ENCODE results near the gene BCOR.

BCOR gene

DNA sequence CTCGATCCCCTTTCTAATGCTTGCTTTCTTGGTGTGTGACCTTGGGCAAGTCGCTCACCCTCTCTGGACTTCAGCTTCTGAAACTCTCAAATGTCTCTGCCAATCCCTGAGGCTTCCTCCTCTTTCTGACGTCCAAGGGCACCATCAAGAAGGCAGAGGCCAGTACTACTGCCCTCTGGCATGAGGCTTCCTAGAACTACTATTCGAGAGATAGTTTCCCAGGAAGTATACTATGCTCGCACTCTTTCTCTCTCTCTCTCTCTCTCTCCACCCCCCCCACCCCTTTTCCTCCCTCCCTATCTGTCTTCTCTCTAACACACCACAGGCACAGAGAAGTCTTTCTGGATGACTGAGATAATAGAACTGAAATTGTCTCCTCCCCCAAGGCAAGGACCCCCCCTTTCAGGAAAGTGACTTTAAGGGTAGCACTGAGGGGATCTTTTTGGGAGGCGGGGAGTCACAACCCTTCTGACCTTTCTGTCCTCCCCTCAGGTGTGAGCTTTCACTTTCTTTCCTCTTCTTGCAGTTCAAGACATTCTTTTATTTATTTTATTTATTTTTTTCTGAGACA, 20.0 kb upstream of the BCOR start:
- intact Hi-C loops (cut with DNase I) = no loop called here
- DNase-seq = no peak

- DNase-seq = peak in 1 of 10 donors; percentile 23
- intact Hi-C loops (cut with DNase I) = no loop called here
These were observed 19.2 kb upstream of the BCOR start for GRCh38 chrX:40116925-40117324.

- intact Hi-C loops (cut with DNase I) = no loop called here
- peak in 1 of 10 donors; percentile 2 for DNase-seq
These were observed 15.2 kb upstream of the BCOR start for GRCh38 chrX:40112996-40113395.

DNA sequence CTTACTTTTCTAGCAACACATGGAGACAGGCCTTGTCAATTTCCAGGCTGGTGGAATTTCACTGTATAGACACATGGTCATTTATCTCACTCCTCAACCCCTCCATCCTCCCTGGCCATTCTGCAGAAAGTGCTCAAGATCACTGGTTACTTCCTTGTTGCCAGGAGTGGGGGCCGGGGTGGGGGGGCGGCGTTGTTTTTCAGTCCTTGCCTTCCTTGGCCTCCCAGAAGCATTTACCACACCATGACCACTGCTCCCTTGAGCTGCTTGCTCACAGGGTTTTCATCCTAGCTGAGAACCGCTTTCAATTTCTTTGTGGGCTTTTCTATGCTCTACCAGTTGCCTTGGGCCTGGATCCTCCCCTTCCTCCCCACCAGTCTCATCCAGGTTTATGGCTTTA, 14.1 kb upstream of the BCOR start:
- DNase-seq = peak in 1 of 10 donors; percentile 1
- intact Hi-C loops (cut with DNase I) = no loop called here

DNA sequence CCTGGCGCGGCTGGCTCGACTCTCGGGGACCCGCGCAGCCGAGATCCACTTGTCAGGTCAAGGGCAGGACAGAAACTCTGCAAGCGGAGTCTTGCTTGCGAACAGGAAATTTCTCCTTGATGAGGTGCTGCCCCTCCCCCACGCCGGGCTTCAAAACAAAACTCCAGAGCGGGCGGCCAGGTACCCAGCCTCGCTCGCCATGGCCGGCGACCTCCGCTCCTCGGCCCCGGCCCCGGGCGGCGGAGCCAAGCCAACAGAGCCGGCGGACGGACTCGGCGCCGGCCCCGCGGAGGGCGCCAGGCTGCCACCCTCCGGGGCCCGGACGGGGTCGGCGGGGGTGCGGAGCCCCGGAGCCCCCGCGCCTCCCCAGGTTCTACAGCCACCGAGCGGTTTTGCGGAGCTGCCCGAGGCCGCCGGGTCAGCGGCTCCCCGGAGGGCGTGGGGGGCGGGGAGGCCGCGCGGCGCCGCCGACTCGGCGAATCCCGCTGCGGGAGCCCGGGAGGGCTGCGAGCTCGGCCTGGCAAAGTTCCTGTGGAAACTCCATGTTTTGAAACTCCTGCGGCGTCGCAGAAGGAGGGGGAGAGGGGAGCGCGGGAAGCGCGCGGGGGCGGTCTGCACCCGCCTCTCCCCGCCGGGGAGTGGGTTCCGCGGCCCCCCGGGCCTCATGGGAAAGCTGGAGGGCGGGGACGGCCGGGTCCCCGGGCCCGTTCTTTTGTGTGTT, 11.7 kb upstream of the BCOR start:
- intact Hi-C loops (cut with DNase I) = loop anchor here (2.0 to 5.0 kb wide), 2 partner anchors 43 to 97 kb away; no protein-coding TSS in a partner anchor
- DNase-seq = peak in 5 of 10 donors; percentile 19 to 81 (median 32)

DNA sequence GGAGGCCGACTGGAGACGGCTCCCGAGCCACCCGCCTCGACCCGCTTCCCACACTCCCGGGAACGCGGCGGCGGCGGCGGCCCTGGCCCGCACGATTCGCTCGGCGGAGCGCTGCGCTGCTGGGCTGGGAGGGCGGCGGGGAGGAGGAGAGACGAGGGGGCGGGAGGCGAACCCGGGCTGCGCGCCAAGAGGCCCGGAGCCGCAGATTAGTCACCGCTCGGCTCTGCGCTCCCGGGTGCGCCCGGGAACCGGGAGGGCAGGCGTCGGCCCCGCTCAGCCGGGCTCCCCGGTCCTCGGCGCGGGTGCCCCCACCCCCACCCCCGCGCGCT, 11.2 kb upstream of the BCOR start:
- peak in 7 of 10 donors; percentile 54 to 93 (median 73) for DNase-seq
- intact Hi-C loops (cut with DNase I) = loop anchor here (2.0 to 5.0 kb wide), 2 partner anchors 44 to 97 kb away; no protein-coding TSS in a partner anchor

GRCh38 chrX:40108162-40108958, 10.6 kb upstream of the BCOR start:
- DNase-seq = peak in 6 of 10 donors; percentile 25 to 93 (median 74)
- intact Hi-C loops (cut with DNase I) = loop anchor here (2.0 to 5.0 kb wide), 2 partner anchors 44 to 96 kb away; no protein-coding TSS in a partner anchor

GRCh38 chrX:40107291-40108161, 9.8 kb upstream of the BCOR start:
- intact Hi-C loops (cut with DNase I) = loop anchor here (2.0 to 5.0 kb wide), 2 partner anchors 45 to 95 kb away; no protein-coding TSS in a partner anchor
- peak in 6 of 10 donors; percentile 36 to 92 (median 68) for DNase-seq

- no peak for DNase-seq
- intact Hi-C loops (cut with DNase I) = loop anchor here (5.0 kb wide), 1 partner anchor 94 kb away; no protein-coding TSS in a partner anchor
These were observed 9.0 kb upstream of the BCOR start for GRCh38 chrX:40106676-40107290.

DNA sequence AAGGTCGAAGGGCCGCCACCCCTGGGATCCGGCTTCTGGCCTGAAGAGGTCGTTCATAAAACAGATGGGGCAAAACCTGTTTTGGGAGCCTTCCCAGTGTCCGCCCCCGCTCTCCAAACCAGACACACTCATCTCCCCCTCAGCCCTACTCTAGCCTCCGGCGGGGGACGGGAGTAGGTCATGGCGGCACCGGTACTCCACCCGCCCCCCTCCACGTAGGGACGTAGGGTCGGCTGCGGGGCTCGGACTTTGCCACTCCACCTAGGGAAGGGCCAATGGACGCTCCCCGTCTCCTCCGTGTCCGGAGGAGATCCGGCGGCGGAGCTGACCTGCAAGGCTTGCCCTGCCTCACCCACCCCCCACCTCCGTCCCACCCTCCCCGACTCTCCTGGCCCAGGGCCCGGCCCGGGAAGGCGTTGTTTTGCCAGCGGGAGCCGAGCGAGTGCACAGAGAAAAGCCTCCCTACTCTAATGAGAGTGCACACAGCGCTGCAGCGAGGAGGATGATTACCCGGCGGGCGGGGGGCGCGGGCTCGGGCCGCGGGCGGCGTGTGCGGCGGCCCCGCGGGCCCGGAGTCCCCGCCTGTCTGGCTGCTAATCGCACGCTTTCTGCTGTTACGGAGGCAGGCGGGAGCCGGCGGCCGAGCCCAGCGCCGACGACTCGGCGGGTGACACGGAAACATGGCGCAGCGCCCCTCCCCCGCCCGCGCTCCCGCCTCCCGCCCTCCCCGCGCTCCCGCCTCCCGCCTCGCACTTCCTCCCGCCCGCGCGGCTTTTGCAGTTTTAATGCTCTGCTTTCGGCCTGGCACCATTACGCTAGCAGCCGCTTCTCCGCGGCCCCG, 8.3 kb upstream of the BCOR start:
- intact Hi-C loops (cut with DNase I) = loop anchor here (5.0 kb wide), 1 partner anchor 94 kb away; no protein-coding TSS in a partner anchor
- DNase-seq = peak; percentile 52 to 94 (median 69)

DNA sequence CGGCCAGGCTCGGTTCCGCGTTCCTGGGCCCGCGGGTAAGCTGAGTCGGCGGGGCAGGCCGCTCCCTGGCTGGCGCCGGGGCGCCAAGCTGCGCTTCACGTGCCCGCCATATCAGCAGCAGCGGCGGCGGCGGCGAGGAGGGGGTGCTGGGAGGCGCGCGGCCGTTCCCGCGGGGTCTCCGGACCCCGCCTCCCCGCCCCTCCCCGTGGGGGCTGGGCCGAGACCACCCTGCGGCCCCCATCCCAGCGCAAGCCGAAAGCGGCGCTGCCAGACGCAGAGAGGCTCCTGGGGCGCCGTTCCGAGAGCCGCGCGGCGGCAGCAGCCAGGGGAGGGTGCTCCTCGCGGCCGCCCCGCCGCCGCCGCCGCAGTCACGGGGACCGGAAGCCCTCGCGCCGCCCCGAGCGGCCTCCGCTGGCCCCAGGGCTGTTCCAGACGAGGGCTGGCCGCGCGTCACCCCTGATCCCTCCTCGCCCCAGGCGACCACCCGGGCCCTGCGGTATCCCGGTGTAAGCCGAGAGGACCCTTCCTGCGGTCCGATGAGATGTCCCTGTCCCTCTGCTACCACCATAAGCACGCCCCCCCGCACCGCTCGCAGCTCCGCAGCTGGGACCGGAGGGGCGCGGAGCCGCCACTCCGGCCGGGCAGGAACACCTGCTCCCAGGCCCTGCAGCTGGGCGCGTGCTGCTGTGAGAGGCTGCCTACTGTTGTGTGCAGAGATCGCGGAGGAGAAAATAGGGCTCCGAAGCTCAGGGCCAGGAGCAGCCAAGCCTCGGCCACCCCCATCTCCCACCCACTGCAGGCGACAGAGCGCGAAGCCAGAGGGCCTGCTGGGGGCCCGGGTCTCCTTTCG, 7.5 kb upstream of the BCOR start:
- intact Hi-C loops (cut with DNase I) = loop anchor here (5.0 kb wide), 1 partner anchor 93 kb away; no protein-coding TSS in a partner anchor
- DNase-seq = peak in 4 of 10 donors; percentile 50 to 89 (median 82)

DNA sequence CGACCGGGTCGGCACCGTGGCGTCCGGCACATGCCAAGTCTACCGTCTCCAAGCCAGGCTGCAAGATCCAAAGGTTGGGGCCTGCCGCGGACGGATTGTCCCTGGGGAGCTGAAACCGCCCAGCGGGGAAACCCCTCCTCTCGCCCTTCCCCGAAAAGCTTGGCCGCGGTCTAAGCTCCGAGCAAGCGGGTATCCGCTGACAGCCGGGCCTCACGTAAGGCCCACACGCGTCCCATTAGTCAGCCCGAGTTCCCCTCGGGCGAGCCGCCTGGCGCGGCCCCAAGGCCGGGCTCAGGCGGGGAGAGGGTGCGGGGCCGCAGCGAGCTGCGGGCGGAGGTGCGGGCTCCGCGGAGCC, 6.8 kb upstream of the BCOR start:
- peak in 3 of 10 donors; percentile 78 to 86 (median 83) for DNase-seq
- intact Hi-C loops (cut with DNase I) = no loop called here

DNA sequence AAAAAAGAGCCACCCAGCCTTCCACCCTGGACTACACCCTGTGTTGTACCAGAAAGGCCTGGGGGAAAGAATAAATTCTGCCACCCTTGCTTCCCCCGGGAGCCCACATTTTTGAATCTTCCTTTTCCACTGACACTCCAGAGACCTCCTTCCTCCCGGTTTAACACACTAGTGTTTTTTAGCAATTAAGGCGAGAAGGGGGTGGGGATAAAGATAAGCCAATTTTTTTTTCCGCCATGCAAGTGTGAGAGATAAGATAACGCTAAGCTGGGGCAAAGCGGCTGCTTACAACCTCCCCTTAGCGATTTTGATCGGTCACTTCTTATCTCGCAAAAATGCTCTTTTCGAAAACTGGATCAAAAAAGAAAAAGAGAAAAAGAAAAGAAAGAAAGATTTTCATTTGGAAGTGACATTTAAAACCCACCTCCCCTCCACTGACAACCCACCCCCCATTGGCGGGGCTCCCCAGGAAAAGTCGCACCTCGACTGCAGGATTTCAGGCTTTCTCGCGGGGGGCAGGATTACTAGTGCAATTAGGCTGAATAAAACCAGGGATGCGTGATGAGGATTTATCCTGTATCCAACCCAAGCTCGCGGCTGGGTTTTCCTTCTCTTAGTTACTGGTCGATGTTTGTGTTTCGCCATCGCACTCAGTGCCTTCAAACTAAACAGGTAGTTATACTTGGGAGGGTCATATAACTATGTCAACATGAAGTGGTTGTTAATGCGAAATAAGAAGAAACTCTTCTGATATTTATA, 6.0 kb upstream of the BCOR start:
- intact Hi-C loops (cut with DNase I) = no loop called here
- no peak for DNase-seq

DNA sequence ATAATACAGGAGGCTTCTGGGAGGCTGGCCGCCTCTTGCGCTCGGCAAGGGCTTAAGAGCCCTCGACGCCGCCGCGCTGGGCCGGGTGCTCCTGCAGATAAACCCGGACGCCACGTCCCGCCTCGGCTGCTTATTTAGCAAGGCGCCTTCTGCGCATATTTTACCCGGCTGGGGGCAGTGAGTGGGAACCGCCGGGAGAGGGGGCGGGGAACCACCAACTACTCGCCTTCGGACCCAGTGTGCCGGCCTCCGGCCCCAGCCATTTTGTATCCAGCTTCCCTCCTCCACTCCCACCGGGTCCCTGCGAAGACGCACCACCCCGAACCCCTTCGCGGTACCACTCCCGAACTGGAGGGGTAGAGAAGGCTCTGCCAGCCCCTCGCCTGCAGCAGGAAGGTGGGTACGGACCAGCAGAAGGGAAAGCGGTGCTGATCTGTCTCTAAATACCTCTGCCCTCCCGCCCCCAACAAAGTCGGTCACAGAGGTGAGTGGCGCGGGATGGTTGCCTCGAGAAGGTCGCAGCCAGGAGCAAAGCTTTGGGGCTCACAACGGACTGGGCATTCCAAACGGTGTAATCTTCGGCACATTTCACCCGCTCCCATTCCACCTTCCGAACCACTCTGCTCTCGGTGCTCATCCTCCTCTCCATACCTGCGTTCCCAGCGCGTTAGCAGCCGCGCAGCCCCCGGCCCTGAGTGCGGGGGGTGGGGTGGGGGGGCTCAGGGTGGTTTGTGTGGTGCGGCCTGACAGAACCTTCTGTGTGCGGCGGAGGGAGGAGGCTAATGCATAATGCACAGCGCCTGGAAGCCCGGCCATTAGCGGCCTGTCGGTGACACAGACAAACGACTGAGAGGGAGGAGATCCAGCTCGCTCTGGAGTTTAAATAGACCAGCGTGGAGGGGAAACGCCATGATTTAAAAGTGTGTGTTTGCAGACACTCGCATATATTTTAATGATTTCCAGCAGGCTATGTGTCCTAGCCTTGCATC, 4.9 kb upstream of the BCOR start:
- intact Hi-C loops (cut with DNase I) = no loop called here
- DNase-seq = peak in 1 of 10 donors; percentile 50

DNA sequence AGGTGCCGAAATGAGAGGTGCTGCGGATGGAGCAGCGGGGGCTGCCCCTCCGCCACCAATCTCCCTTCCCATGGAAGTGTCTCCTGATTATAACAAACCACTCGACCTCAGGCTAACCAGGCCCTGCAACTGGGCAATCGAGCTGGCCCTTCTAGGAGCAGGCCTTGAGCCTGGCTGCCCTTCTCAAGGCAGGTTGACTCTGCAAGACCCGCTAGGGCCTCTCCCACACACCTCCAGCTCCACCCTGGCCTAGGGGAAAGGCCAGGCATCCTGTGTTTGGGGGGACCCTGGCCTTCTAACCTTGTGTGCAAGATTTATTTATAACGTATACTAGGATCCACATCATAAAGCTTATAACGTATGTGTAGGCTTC, 3.7 kb upstream of the BCOR start:
- intact Hi-C loops (cut with DNase I) = no loop called here
- peak in 1 of 10 donors; percentile 14 for DNase-seq

Measured in posterior cingulate gyrus (tissue), 11 donors.